ENCODE data around the gene LEPROT.
"Not testable (repeated sequence)": the region's sequence is repeated elsewhere in the genome, so short reads cannot be mapped to it uniquely, and the experiment has no call there.

LEPROT gene

DNA sequence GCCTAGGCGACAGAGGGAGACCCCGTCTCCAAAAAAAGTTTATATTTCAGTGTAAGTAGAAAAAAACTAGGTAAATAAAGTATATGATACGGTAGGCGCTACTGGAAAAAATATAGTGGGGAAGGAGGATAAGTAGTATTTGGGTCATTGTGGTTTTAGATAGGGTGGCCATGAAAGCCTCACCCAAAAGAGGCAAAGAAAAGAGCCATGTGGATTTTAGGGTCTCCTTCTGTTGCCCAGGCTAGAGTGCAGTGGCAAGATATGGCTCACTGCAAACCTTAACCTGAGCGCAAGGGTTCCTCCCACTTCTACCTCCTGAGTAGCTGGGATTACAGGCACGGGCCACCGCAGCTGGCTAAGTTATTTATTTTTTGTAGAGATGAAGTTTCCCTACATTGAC is 17.1 kb downstream of the LEPROT start:
- DNase-seq (ENCODE audit: low read depth, low spot score): no peak

DNA sequence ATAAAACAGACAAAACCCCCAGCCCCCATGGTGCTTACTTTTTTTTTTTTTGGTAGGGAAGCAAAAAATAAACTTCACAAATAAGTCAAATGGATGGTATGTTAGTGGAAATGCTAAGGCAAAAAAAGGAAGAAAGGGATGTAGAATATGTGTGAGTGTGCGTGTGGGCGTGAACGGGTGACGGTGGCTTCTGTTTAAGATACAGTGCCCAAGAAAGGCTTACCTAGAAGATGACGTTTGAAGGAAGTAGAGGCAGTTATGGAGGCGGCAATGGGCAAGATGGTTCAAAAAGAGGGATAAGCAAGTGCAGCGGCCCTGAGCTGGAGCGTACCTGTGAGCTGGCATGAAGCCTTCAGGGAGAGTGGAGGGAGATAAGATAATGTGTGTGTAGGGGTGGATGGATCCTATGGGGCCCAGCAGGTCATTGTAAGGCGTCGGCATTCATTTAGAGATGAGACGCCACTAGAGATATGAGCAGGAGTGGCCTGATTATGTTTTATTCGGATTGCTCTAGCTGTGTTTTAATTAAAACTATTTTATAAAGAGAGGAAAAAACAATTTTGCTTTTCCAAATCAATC is 19.9 kb downstream of the LEPROT start:
- DNase-seq (ENCODE audit: low read depth, low spot score): no peak

DNA sequence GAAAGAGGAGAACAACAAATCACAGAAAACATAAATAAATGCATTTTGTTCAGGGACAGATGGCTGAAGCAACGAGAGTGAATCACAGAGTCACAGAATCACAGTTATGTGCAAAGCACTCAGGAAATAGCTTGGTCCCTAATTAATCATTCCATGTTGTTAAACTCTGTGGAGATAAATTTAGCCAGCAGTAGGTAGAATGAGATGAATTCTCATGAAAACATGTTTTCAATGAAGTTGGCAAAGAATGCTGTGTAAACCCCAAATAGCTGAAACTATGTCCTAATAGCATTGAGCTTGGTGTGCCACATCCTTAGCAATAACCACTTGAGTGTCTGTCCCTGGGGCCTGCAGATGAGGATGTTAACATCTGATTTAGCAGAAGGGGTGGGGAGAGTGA is 20.4 kb downstream of the LEPROT start:
- no peak for DNase-seq (ENCODE audit: low read depth, low spot score)

DNA sequence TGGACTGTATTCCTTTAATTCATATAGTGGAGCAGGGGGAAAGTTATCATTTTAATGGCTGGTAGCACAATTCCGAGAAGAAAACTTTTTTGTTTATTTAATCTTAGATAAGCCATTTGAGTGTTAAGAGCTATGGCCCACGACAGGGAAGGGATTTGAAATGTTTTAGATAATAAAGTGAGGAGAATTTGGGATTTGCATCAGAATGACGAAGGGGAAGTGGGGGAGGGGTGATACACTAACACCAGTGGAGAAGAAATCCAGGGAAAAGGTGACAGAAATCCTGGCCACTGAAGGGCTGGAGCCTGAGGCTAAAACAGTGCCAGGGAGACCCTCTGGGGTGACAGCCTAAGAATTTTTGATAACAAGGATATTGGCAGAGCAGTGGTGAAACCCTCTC is 21.0 kb downstream of the LEPROT start:
- no peak for DNase-seq (ENCODE audit: low read depth, low spot score)

DNA sequence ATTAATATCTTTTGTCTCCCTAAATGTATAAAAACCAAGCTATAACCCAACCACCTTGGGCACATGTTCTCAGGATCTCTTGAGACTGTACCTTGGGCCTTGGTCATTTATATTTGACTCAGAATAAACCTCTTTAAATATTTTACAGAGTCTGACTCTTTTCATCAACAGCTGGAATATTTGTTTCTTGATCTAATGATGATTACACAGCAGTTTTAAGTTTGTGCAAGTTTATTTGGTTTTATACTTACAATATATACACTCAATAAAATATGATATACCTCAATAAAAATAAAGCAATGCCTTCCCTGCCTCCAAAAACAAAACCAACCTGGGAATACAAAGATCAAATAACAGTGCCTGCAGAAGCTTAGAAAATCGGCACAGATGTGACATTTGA is 22.0 kb downstream of the LEPROT start:
- no peak for DNase-seq (ENCODE audit: low read depth, low spot score)

DNA sequence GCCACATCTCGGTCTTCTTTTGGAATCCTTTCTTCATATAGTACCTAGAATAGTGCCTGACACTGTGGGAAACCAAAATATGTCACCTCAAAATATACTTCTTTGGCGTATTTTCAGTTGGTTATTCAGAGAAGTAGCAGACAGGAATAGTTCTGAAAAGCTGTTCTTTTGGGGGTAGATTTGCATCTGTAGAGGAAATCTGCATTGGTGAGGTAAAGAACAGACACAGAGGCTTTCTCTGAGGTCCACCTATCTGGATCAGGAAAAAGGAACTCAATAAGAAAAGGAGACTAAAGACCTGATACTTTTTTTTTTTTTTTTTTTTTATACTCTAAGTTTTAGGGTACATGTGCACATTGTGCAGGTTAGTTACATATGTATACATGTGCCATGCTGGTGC is 23.2 kb downstream of the LEPROT start:
- DNase-seq (ENCODE audit: low read depth, low spot score): no peak

DNA sequence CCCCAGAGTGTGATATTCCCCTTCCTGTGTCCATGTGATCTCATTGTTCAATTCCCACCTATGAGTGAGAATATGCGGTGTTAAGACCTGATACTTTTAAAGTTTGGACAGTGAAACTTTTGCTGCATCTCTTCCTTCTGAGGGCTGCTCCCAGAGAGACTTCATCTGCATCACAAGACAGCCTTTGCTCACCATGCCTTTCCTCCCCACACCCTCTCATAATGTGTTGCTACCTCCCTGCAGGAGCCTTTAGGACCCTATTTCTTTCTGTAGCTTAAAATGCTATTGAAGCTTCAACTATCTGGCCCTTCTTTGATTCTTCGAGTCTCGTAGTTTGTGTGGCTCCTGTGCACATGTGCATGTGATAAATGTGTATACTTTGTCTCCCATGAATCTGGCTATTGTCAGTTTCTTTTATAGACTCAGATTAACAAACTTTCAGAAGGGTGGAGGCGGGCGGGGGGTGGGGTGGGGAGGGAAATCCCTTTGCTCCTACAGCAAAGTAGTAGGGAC is 23.7 kb downstream of the LEPROT start:
- DNase-seq (ENCODE audit: low read depth, low spot score): no peak

DNA sequence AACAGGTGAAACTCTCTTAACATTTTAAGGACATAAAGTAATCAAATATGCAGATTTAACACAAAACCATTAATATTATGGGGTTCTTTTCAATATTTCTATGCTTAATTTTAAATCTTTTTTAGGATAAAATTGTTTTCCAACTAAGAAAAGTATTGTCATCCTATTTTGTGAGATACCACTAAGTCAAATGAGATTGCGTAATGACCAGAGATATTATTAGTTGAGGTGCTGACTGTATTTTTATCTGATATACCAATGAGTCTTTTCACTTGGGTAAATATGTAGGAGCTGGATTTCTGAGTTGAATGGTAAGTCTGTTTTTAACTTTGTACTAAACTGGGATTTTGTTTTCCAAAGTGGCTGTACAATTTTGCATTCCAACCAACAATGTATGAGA is 25.4 kb downstream of the LEPROT start:
- no peak for DNase-seq (ENCODE audit: low read depth, low spot score)

DNA sequence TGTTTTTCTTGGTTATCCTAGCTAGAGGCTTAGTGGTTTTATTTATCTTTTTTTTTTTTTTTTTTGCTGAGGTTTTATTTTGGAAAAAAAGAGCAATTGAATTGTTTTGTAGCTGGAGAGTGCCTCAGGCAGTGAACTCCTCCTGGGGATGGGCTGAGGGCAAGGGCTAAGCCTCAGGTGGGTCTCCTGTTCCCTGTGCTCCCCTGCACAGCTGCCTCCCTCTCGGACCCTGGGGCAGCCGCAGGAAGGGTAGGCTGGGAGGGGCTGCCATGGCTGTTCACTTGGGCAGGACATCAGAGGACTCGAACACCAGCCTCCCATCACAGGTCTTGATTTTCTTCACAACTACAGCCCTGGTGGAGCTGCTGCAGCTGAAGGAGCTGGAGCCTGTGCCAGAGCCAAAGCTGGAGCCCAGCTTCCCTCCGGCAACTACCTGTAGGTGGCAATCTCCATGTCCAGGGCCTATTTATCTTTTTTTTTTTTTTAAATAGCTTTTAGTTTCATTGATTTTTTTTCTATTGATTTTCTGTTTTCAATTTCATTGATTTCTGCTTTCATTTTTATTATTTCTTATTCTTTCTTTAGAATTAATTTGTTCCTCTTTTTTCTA is 28.9 kb downstream of the LEPROT start:
- no peak for DNase-seq (ENCODE audit: low read depth, low spot score)

DNA sequence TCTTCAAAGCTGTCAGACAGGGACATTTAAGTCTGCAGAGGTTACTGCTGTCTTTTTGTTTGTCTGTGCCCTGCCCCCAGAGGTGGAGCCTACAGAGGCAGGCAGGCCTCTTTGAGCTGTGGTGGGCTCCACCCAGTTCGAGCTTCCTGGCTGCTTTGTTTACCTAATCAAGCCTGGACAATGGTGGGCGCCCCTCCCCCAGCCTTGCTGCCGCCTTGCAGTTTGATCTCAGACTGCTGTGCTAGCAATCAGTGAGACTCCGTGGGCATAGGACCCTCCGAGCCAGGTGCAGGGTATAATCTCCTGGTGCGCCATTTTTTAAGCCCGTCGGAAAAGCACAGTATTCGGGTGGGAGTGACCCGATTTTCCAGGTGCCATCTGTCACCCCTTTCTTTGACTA is 35.2 kb downstream of the LEPROT start:
- DNase-seq (ENCODE audit: low read depth, low spot score): not testable (repeated sequence)

DNA sequence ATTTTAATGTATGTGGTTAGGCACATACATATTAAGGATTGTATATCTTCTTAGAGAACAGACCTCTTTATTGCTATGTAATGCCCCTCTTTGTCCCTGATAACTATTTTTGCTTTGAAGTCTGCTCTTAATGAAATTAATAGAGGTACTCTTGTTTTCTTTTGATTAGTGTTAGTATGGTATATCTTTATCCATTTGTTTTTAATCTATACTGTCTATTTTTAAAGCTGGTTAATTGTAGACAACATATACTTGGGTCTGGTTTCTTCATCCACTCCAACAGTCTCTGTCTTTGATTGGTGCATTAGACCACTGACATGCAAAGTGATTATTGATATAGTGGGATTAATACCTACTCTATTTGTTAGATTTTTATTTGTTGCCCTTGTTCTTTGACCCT is 36.0 kb downstream of the LEPROT start:
- no peak for DNase-seq (ENCODE audit: low read depth, low spot score)

DNA sequence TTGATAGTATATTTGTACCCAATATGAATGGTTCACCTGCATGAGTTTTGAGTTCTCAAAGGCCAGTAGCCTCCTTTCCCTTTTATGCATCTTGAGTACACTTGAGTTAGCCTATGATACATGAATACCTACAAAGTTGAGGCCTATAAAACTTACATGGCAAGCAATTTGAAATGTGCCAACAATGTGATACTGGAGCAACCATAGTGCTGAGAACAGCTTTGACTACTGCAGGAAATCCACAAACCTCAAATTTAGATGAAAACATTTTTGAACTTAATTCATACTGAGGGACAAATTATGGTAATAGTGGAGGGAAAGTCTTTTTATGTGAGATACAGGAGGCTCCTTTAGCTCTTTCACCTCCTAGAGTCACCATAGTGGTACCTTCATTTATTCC is 37.4 kb downstream of the LEPROT start:
- no peak for DNase-seq (ENCODE audit: low read depth, low spot score)

DNA sequence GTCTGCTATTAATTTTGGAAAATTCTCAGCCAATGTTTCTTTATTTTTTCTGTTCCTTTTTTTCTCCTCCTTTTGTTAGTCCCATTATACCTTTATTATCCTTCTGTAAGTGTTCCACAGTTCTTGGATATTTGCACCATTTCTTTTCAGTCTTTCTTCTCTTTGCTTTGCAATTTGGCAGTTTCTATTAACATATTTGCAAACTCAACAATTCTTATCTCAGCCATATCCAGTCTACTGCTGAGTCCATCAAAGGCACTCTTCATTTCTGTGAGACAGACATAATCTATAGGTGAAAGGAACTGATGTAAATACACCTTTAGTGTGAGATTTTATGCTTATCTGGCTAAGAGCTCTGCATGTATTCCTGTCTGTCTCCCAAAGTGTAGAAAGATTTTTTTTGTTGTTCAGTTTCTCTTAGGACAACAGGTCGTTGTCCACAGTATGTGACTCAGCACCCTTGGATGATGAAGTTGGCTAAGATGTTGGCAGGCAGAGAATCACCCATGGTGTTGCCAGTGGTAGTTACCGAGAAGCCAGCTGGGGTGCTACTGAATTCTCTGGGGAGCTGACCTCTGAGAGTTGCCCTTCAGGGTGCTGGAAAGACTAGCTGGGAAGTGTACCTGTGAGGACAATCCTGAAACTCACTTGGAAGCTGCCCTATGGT is 38.4 kb downstream of the LEPROT start:
- DNase-seq (ENCODE audit: low read depth, low spot score): no peak

DNA sequence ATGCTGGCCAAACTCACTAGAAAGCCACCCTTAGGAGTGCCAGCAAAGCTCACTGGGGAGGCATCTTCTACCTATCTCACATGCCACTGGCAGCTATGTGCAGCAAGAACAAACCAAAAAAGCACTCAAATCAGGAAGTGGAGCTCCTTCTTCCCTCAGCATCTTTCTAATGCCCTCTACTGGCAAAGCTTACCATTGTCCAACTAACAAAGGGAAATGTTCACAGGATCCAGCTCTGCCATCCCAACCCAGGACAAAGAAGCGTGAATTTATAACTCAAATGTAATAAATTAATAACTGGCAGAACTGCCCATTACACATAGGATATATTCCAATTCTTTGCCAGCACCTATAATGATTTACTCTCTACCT is 38.9 kb downstream of the LEPROT start:
- no peak for DNase-seq (ENCODE audit: low read depth, low spot score)

DNA sequence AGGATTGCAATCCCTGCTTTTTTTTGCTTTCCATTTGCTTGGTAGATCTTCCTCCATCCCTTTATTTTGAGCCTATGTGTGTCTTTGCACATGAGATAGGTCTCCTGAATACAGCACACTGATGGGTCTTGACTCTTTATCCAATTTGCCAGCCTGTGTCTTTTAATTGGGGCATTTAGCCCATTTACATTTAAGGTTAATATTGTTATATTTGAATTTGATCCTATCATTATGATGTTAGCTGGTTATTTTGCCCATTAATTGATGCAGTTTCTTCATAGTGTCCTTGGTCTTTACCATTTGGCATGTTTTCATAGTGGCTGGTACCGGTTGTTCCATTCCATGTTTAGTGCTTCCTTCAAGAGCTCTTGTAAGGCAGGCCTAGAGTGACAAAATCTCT is 45.4 kb downstream of the LEPROT start:
- DNase-seq (ENCODE audit: low read depth, low spot score): not testable (repeated sequence)

DNA sequence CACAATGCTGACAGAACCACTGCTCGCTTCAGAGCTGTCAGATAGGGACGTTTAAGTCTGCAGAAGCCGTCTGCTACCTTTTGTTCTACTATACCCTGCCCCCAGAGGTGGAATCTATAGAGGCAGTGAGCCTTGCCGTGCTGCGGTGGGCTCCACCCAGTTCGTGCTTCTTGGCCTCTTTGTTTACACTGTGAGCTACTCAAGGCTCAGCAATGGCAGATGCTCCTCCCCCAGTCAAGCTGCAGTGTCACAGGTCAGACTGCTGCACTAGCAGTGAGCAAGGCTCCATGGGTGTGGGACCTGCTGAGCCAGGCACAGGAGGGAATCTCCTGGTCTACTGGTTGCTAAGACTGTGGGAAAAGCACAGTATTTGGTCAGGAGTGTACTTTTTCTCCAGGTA is 47.1 kb downstream of the LEPROT start:
- DNase-seq (ENCODE audit: low read depth, low spot score): no peak

DNA sequence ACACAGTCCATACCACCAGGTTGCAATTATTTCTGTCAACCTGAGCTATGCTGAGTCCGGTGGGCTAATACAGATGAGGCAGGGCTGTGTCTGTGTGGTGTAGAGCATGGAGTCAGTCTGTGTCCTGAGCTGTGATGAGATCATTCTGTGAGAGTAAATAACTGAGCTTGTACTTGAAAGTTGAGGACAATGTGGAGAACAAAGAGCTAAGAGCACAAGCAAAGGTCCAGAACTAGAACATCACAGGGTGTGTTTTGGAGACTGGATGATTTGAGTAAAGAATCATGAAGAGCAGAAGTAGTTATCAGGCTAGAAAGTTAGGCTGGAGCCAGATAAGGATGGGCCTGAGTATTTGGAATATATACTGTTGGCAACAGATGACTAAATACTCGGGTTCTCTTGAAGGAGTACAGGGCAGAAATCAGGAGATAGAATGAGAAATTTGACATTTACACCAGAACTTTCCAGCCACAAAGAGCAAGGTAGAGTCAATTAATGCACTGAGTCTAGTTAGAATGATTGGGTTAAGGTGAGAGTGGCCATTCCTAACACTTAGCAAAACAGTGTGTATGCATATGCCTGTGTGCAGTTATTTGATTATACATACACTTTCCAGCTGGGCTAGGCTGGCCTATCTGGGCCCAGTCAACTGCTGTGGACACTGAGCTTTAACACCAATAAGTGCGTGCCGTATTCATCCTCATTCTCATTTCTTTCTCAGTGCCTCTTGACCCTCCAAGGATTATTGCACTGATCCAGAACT is 48.8 kb downstream of the LEPROT start:
- no peak for DNase-seq (ENCODE audit: low read depth, low spot score)

DNA sequence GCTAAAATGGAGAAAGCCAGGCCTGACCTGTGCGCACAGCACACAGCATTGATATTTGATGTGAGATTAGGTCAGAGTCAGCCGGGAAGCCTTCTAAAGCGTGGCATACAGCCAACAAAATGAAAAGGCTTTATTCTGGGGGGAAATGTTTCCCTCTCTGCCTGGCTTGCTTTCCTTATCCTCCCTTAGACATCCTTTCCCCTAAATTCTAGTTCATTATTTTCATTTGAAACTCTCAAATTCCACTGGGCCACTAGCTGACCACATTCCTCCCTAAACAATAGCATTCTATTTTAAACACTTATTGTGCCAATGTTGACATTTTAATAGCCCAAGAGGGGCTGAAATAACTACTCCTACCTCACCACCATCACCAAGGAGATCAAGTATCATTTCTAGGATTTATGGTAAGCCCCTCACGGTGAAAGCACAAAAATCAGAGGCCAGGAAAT is 49.4 kb downstream of the LEPROT start:
- DNase-seq (ENCODE audit: low read depth, low spot score): no peak

DNA sequence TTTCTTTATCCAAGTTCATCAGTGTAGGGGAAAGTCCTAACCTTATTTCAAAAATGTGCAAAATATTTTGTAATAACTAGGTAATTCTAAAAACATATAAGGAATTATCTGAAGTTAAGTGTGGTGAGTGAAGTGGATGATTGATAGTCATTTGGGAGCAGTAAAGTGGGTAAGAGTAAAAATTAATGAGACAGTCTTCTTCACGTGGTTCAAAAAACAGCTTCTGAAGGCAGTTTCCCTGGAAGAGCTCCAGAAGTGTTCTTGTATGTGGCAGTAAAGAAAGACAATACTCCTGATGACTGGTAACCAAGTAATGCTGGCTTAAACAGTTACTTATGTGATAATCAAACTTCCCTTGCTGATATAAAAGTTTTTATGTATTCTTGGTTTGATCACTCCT is 50.3 kb downstream of the LEPROT start:
- no peak for DNase-seq (ENCODE audit: low read depth, low spot score)

DNA sequence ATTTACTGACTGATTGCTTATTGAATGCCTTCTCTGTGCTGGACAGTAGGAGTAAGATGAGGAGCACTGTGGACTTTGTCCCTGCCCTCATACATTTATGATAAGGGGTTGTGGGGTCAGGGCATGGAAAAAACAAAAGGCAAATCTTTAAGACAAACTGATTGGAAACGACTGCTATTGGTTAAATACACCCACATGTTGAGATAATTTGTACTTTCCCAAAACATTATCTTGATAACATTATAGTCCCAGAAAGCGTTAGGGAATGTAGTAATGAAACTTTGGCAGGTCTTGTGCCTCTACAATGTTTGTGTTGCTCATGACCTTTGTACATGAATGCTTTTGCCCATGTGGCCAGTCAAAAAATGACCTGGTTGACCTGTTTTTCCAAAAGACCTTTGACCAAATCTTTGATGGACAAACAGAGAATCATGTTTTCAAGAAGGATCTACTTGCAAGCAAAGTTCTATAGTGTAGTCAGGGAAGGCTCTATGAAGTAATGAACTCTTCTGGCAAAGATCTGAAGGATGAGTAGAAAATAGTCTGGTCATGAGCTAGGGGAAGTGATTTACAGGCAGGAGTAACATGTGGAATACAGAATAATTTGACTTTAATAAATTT is 50.9 kb downstream of the LEPROT start:
- DNase-seq (ENCODE audit: low read depth, low spot score): no peak

DNA sequence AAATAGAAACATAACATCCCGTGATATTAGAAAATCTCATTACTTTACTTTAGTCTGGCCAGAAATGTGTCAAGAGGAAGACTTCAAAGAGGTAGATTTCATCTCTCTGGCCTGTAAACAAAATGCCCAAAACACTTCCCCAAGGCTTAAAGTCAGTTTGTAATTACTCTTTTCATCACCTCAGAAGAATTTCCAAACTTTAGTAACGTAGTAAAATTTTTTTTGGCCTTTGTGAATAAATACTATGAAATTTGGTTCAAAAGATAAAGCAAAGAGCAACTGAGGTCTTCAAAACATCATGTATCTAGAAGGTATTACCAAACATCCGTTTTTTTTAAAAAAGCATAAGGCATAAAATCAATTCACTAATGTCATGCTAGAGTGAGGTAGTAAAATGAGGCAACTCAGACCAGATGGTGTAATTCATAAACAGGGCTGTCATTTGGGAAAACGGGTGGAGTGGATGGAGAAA is 51.4 kb downstream of the LEPROT start:
- no peak for DNase-seq (ENCODE audit: low read depth, low spot score)

DNA sequence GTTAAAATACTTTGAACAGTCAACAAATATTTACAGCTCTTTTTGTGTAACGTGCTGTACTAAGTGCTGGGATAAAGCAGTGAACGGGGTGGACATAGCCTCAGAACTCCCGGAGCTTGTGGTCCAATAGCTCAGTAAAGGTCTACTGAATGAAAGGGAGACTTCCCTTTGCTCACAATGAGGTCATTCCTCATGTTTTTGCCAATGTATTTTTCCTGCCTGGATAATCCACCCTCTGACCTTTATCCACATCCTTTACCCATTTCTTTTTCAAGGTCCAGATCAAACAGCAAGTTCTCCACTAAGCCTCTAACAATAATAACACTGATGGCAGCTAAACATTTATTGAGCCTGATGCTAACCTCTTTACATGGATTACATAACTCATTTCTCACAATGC is 55.9 kb downstream of the LEPROT start:
- DNase-seq (ENCODE audit: low read depth, low spot score): no peak

Measured in activated CD4-positive, CD25-positive, alpha-beta regulatory T cell treated with anti-CD3 and anti-CD28 coated beads, Interleukin-2, amount 50 U/mL, for 16 hours (primary cell).